K562 treated with DMSO at 1 percent for 4 hours (cell line): ENCODE measurements around the gene PRELID2. TPM values are rescaled to one million over a fixed set of nuclear protein-coding genes. Genes with fewer than 3 reads are reported as not detected.

Experiments used
- total RNA-seq: library from RNA; unstranded; fragments of 300-600 nt; gene quantifications from 2 replicates; pipeline ENCODE4 v1.2.3, GENCODE V29; 2022; ENCODE audit not compliant: insufficient read depth

The PRELID2 gene
- total RNA-seq, result 4.7 and 6.3 TPM in 2 replicates

DNA sequence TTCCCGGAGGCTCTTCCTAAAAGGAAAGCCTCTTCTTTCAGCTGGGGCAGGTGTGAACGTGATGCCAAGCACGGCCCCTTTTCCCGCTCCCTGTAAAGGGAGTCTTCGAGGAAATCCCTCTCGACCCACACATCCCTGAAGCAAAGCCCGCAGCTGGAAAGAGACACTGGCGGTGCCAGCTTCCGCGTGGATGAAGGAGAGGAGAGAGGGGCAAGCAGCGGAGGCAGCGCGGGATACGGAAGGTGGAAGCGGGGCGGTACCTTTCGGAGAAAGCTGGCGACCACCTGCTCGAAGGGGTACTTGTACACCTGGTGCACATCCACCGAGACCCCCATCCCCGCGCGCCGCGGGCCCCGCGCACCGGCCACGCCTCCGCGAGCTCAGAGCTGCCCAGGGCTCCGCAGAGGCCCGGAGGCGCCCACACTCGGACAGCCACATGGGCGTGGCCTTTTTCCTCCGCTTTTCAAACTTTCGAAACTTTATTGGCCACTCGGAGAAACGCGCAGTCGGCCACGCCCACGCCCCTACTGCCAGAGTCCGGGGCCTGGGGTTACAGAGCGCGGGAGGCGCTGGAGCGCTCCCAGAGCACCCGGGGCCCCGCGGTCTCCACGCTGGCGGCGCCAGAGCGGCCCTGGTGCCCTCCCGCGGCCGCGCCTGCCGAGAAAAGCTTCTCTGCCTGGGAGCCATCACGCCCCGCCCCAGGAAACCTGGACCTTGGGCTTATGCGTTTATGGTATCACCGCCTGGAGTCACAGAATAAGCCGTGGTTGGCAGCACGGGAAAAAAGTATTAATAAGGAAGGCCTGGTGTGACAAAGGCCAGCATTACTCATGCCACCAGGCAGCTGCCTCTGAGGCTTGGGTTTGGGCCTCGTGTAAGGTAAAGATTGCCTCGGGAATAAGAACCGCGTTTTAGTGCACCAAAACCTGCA, at the start of gene PRELID2:
Gene PRELID2, minus strand, starts transcription at position 426 of the 931 bp plus-strand sequence. Its CDS starts 91 bp downstream, at position 335.

GRCh38 chr5:145872914-145873313, 37.8 kb upstream of the PRELID2 start, which contains the start of gene GRXCR2:
TSS of gene GRXCR2 (minus strand) at chr5:145873014. CDS start at chr5:145872968, 46 bp downstream.

Other genes starting within 250 kb of the PRELID2 start
- gene GRXCR2, start 37.7 kb upstream of the PRELID2 start, total RNA-seq, result not detected in 2 replicates
- gene SH3RF2, start 101.2 kb upstream of the PRELID2 start, total RNA-seq, result not detected in 2 replicates